ENCODE measurements around the gene EIF2B5.

DNA sequence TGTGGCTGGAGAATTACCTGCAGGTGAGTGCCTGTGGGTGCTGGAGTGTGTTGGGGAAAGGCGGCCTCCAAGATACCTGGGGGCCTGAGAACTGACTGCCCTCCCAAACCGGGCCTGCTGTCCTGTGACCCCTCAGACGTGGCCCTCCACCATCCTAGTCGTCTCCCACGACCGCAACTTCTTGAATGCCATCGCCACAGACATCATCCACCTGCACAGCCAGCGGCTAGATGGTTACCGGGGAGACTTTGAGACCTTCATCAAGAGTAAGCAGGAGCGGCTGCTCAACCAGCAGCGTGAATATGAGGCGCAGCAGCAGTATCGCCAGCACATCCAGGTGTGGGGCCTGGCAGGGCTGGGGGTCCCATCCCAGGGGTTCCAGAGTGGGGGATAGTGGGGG is 54.3 kb downstream of the EIF2B5 start:
- TF ChIP-seq POLR2A (IDR thresholded peaks at IDR 0.05), result no peak
- TF ChIP-seq, protein P1, sequence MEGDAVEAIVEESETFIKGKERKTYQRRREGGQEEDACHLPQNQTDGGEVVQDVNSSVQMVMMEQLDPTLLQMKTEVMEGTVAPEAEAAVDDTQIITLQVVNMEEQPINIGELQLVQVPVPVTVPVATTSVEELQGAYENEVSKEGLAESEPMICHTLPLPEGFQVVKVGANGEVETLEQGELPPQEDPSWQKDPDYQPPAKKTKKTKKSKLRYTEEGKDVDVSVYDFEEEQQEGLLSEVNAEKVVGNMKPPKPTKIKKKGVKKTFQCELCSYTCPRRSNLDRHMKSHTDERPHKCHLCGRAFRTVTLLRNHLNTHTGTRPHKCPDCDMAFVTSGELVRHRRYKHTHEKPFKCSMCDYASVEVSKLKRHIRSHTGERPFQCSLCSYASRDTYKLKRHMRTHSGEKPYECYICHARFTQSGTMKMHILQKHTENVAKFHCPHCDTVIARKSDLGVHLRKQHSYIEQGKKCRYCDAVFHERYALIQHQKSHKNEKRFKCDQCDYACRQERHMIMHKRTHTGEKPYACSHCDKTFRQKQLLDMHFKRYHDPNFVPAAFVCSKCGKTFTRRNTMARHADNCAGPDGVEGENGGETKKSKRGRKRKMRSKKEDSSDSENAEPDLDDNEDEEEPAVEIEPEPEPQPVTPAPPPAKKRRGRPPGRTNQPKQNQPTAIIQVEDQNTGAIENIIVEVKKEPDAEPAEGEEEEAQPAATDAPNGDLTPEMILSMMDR (IDR thresholded peaks at IDR 0.05 in 4 of 5, conservative IDR thresholded peaks at IDR 0.05 in 1 of 5), result no peak
